Panc1 (cell line): ENCODE results near the gene GTF3C5.

Experiments
- POLR2AphosphoS5 ChIP-seq: IDR thresholded peaks from 2 replicates; pipeline ENCODE4 v1.6.1; 2012; ENCODE audit warnings: mild to moderate bottlenecking, low read depth, low read length, moderate library complexity
- SIN3A ChIP-seq: IDR thresholded peaks from 2 replicates; pipeline ENCODE4 v1.6.1; 2012; ENCODE audit warnings: low read depth, mild to moderate bottlenecking, low read length, moderate library complexity, borderline replicate concordance; ENCODE audit not compliant: insufficient read depth
- TCF7L2 ChIP-seq: IDR thresholded peaks from 2 replicates; pipeline ENCODE4 v1.6.1; 2011; ENCODE audit warnings: mild to moderate bottlenecking, low read depth, low read length, inconsistent platforms
- TF ChIP-seq, protein P1 (sequence below), 2 experiments: IDR thresholded peaks; 2 replicates each; pipeline ENCODE4 v1.6.1; 2011 to 2012; ENCODE audit warnings: low read depth in 2 of 2, control low read depth in 1 of 2, low read length in 1 of 2, mild to moderate bottlenecking in 1 of 2, moderate library complexity in 1 of 2; ENCODE audit not compliant: insufficient read depth in 1 of 2
- TF ChIP-seq, protein P2 (sequence below): fragments of 450-650 bp; IDR thresholded peaks from 2 replicates; pipeline ENCODE4 v1.5.1; 2017; ENCODE audit warnings: mild to moderate bottlenecking

DNA sequence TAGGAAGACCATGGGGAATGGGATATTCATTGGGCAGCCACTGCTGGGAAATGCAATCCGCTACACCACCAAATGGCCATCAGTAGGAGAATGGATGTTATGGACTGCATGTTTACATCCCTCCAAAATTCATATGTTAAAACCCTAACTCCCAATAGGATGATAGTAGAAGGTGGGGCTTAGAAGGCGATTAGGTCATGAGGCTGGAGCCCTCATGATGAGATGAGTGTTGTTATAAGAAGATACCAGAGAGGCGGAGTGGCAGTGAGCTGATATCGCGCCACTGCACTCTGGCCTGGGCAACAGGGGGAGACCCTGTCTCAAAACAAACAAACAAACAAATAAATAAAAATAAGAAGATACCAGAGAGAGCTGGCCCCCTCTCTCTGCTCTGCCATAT is 16.1 kb upstream of the GTF3C5 start:
- TF ChIP-seq, protein P1, sequence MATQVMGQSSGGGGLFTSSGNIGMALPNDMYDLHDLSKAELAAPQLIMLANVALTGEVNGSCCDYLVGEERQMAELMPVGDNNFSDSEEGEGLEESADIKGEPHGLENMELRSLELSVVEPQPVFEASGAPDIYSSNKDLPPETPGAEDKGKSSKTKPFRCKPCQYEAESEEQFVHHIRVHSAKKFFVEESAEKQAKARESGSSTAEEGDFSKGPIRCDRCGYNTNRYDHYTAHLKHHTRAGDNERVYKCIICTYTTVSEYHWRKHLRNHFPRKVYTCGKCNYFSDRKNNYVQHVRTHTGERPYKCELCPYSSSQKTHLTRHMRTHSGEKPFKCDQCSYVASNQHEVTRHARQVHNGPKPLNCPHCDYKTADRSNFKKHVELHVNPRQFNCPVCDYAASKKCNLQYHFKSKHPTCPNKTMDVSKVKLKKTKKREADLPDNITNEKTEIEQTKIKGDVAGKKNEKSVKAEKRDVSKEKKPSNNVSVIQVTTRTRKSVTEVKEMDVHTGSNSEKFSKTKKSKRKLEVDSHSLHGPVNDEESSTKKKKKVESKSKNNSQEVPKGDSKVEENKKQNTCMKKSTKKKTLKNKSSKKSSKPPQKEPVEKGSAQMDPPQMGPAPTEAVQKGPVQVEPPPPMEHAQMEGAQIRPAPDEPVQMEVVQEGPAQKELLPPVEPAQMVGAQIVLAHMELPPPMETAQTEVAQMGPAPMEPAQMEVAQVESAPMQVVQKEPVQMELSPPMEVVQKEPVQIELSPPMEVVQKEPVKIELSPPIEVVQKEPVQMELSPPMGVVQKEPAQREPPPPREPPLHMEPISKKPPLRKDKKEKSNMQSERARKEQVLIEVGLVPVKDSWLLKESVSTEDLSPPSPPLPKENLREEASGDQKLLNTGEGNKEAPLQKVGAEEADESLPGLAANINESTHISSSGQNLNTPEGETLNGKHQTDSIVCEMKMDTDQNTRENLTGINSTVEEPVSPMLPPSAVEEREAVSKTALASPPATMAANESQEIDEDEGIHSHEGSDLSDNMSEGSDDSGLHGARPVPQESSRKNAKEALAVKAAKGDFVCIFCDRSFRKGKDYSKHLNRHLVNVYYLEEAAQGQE (IDR thresholded peaks at IDR 0.05; ENCODE audit: insufficient read depth in 1 of 2, low read depth in 2 of 2, low read length in 1 of 2) = no peak
- TF ChIP-seq, protein P2, sequence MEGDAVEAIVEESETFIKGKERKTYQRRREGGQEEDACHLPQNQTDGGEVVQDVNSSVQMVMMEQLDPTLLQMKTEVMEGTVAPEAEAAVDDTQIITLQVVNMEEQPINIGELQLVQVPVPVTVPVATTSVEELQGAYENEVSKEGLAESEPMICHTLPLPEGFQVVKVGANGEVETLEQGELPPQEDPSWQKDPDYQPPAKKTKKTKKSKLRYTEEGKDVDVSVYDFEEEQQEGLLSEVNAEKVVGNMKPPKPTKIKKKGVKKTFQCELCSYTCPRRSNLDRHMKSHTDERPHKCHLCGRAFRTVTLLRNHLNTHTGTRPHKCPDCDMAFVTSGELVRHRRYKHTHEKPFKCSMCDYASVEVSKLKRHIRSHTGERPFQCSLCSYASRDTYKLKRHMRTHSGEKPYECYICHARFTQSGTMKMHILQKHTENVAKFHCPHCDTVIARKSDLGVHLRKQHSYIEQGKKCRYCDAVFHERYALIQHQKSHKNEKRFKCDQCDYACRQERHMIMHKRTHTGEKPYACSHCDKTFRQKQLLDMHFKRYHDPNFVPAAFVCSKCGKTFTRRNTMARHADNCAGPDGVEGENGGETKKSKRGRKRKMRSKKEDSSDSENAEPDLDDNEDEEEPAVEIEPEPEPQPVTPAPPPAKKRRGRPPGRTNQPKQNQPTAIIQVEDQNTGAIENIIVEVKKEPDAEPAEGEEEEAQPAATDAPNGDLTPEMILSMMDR = no peak
- no peak for TF ChIP-seq POLR2AphosphoS5
- no peak for TF ChIP-seq TCF7L2
- TF ChIP-seq SIN3A = no peak
